Fibroblast of mammary gland (primary cell): ENCODE measurements around the gene FBXL7.

ENCODE experiments used
- DNase-seq: peaks from one replicate; pipeline ENCODE4 v3.0.0-alpha.2; 2010; ENCODE audit warnings: low read depth
- H3K4me3 ChIP-seq: 2 replicates; pipeline ENCODE4 v1.5.1; 2011; ENCODE audit warnings: low read depth, mild to moderate bottlenecking, low read length, moderate library complexity; ENCODE audit not compliant: control insufficient read depth
- TF ChIP-seq, protein P1 (sequence below): conservative IDR thresholded peaks from 2 replicates; pipeline ENCODE4 v1.5.1; 2011; ENCODE audit warnings: low read depth, low read length, inconsistent platforms; ENCODE audit not compliant: control insufficient read depth, insufficient read depth

FBXL7 gene

DNA sequence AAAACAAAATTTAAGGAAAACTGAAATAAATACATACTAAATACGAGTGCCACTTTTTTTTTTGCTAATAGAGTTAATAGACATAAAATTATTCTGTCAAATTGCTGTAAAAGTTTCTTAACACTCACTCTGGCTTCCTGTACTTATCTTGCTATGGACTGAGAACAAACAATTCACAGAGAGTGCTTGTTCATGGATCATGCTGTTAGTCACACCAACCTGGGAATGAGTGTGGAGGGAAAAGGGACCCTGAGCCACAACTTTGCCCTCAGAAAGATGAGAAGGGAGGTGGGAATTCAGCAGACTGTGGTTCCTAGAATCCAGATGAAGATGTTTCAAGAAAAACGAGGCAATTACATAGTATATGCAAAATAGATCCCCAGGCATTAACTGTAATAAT, 246.9 kb downstream of the FBXL7 start:
- TF ChIP-seq, protein P1, sequence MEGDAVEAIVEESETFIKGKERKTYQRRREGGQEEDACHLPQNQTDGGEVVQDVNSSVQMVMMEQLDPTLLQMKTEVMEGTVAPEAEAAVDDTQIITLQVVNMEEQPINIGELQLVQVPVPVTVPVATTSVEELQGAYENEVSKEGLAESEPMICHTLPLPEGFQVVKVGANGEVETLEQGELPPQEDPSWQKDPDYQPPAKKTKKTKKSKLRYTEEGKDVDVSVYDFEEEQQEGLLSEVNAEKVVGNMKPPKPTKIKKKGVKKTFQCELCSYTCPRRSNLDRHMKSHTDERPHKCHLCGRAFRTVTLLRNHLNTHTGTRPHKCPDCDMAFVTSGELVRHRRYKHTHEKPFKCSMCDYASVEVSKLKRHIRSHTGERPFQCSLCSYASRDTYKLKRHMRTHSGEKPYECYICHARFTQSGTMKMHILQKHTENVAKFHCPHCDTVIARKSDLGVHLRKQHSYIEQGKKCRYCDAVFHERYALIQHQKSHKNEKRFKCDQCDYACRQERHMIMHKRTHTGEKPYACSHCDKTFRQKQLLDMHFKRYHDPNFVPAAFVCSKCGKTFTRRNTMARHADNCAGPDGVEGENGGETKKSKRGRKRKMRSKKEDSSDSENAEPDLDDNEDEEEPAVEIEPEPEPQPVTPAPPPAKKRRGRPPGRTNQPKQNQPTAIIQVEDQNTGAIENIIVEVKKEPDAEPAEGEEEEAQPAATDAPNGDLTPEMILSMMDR = no peak
- no peak for DNase-seq
- no peak overlapping the region for H3K4me3 ChIP-seq

DNA sequence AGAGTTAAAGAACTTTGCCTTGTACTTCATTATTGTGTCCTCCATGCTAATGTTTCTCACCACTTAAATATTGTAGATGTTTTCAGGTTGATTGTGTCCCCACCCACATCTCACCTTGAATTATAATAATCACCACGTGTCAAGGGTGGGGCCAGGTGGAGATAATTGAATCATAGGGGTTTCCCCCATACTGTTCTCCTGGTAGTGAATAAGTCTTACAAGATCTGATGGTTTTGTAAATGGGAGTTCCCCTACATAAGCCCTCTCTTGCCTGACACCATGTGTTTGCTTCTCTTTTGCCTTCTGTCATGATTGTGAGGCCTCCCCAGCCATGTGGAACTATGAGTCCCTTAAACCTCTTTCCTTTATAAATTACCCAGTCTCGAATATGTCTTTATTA, 248.3 kb downstream of the FBXL7 start:
- TF ChIP-seq, protein P1 = no peak
- DNase-seq = no peak
- no peak overlapping the region for H3K4me3 ChIP-seq

DNA sequence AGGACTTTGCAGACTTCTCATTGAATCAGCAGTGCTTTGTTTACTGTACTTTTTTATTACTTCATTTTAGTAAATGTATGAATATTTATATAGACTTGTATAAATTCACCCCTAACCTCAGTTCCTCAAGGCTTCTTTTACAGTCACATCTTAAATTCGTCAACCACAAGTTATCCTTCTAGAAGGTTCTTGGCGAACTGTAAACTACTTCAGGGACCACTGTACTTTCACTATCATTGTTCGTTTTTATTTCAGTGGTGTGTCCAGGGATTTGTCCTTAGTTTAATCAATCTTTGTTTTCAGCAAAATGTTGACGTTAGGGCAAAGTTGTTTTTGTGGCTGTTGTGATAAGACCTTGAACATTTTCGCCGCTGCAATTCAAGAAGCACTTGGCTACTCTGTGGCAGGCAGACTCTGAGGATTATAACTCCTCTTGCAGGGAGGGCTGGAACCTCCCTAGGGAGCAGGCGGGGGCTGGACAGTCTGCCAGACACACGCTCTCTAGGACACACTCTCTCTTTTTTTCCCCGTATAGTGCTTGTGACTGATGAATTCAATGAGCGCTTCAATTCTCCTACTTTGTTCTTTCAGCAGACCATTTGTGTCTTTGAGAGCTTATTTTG, 252.8 kb downstream of the FBXL7 start:
- DNase-seq = peak; percentile 52
- peak overlapping the region; percentile 19 for H3K4me3 ChIP-seq
- TF ChIP-seq, protein P1 = no peak

DNA sequence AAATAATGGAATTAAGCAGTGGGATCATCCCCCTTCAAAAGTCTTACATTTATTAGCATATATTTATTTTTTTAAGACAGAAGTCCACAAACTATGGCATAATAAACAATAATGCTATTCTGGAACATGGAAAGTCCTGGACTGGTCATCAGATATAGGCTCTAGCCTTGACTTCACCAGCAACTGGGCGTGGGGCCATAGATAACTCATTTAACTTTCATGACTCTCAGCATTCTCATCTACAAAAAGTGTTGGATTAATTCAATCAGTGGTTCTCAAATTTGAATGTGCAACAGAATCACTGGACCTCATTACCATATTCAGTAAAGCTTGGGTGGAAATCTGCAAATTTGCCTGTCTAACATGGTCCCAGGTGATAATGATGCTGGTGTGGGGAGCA, 253.8 kb downstream of the FBXL7 start:
- TF ChIP-seq, protein P1 = no peak
- no peak for DNase-seq
- no peak overlapping the region for H3K4me3 ChIP-seq

DNA sequence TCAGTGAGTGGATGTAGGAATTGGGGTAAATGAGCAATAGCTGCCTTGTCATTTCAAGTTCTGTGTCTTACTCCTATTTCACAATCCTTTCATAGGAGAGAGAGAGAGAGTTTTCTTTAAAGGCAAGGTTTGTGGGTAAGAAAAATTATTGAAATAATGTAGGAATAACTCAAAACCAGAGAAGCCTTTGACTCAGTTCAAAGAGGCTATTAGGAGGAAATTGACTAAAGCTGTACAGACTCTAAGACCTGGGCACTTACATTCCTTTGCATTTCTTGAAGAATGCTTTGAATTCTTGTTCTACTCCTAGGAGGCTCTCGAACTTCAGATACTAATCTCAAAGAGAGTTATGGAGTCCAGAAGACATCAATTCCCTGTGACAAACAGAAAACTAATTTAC, 257.1 kb downstream of the FBXL7 start:
- TF ChIP-seq, protein P1 = no peak
- peak; percentile 33 for DNase-seq
- no peak overlapping the region for H3K4me3 ChIP-seq

DNA sequence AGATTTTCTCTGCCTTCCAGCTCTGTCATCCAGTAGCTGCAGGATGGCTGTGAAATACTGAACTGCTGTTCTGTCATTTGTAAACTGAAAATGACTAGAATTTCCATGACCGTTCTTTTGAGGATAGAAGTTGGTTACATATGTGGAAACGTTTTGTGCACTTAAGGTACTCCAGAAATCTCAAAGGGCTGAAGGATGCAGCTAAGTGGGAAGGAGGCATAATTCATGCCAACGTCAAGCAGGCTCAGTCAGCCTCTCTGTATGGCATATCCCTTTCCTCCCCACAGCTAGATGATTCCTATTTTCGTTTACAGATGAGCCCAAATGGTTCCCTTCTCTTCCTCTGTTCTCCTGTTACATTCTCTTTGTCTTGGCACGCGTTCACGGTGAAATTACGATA, 257.6 kb downstream of the FBXL7 start:
- no peak overlapping the region for H3K4me3 ChIP-seq
- TF ChIP-seq, protein P1 = no peak
- no peak for DNase-seq

DNA sequence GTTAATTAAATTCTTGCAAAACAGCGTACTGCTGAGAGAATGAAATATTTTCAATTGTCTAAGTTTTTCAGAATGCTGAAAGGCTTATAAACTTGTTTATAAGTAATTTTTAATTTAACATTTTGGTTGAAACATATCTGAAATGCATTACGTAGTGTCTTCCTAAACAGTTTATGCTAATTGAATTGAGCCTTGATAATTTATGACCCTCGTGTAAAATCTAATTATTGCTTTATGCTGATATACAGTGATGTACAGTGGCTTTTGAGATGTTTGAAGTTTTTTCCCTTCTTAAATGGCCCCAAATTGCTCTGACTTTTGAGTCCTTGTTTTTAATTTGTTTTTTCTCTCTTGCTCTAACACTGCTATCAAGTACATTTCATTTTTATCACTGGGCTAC, 262.7 kb downstream of the FBXL7 start:
- TF ChIP-seq, protein P1 = no peak
- H3K4me3 ChIP-seq = no peak overlapping the region
- DNase-seq = no peak
